Neural cell (in vitro differentiated cells): ENCODE results near the gene RAVER2. TPM values are rescaled to one million over a fixed set of nuclear protein-coding genes. Genes with fewer than 3 reads are reported as not detected.

Experiments used
- H2AFZ ChIP-seq: fragments of 200-600, 300-800 bp; sonication (generic), shearing (Covaris generic); 2 replicates; pipeline ENCODE4 v1.6.0; 2014; ENCODE audit warnings: low read depth, mild to moderate bottlenecking, antibody characterized with exemption, low read length, moderate library complexity
- H3F3A ChIP-seq: fragments of 200-600 bp; shearing (Covaris generic); 2 replicates; pipeline ENCODE4 v1.6.1; 2016; ENCODE audit warnings: mild to moderate bottlenecking, moderate library complexity, mixed read lengths, antibody characterized with exemption, low read length; ENCODE audit not compliant: insufficient read depth, poor library complexity, severe bottlenecking
- H3K27ac ChIP-seq: fragments of 200-600, 300-800 bp; sonication (generic), shearing (Covaris generic); 2 replicates; pipeline ENCODE4 v1.5.1; 2014; ENCODE audit warnings: mild to moderate bottlenecking, low read length, moderate library complexity
- H3K27me3 ChIP-seq: fragments of 300-800, 200-600 bp; sonication (generic), shearing (Covaris generic); 2 replicates; pipeline ENCODE4 v1.6.0; 2014; ENCODE audit warnings: mild to moderate bottlenecking, low read depth, low read length, moderate library complexity; ENCODE audit not compliant: insufficient read depth
- H3K36me3 ChIP-seq: fragments of 300-800, 200-600 bp; sonication (generic), shearing (Covaris generic); 2 replicates; pipeline ENCODE4 v1.5.1; 2014; ENCODE audit warnings: mild to moderate bottlenecking, antibody characterized with exemption, low read length, moderate library complexity; ENCODE audit not compliant: insufficient read depth
- H3K4me2 ChIP-seq: fragments of 300-800, 200-600 bp; sonication (generic), shearing (Covaris generic); 2 replicates; pipeline ENCODE4 v1.6.0; 2014; ENCODE audit warnings: mild to moderate bottlenecking, low read length
- H3K4me3 ChIP-seq: fragments of 300-800, 200-600 bp; sonication (generic), shearing (Covaris generic); 2 replicates; pipeline ENCODE4 v1.5.1; 2014; ENCODE audit warnings: mild to moderate bottlenecking, low read length, moderate library complexity
- H3K79me2 ChIP-seq: fragments of 200-600 bp; shearing (Covaris generic); replicated peaks from 2 replicates; pipeline ENCODE4 v1.6.0; 2014; ENCODE audit warnings: mild to moderate bottlenecking, low read length, moderate library complexity; ENCODE audit not compliant: insufficient read depth
- H3K9ac ChIP-seq: fragments of 300-800, 200-600 bp; sonication (generic), shearing (Covaris generic); 2 replicates; pipeline ENCODE4 v1.6.1; 2016; ENCODE audit warnings: mild to moderate bottlenecking, low read length, mixed read lengths
- H3K9me2 ChIP-seq: fragments of 200-600 bp; shearing (Covaris generic); 2 replicates; pipeline ENCODE4 v1.6.1; 2016; ENCODE audit warnings: mild to moderate bottlenecking, low read length, mixed read lengths; ENCODE audit not compliant: insufficient read depth
- H3K9me3 ChIP-seq: fragments of 200-600, 300-800 bp; sonication (generic), shearing (Covaris generic); 2 replicates; pipeline ENCODE4 v1.6.1; 2016; ENCODE audit warnings: mild to moderate bottlenecking, mixed run types, low read length, moderate library complexity, mixed read lengths
- H4K20me1 ChIP-seq: fragments of 200-600 bp; shearing (Covaris generic); 2 replicates; pipeline ENCODE4 v1.6.1; 2016; ENCODE audit warnings: mild to moderate bottlenecking, mixed run types; ENCODE audit not compliant: insufficient read depth
- EP300 ChIP-seq: fragments of 450-650 bp; conservative IDR thresholded peaks from 2 replicates; pipeline ENCODE4 v1.6.1; 2014; ENCODE audit warnings: antibody characterized with exemption, mild to moderate bottlenecking, moderate library complexity; ENCODE audit not compliant: poor library complexity, severe bottlenecking
- EZH2 ChIP-seq: fragments of 200-600, 300-800 bp; shearing (Covaris generic), sonication (generic); IDR thresholded peaks from 2 replicates; pipeline ENCODE4 v1.6.1; 2014; ENCODE audit warnings: antibody characterized with exemption, low read length, borderline replicate concordance, mild to moderate bottlenecking; ENCODE audit not compliant: insufficient read depth, poor library complexity, severe bottlenecking
- MXI1 ChIP-seq: fragments of 450-650 bp; conservative IDR thresholded peaks from 2 replicates; pipeline ENCODE4 v1.6.1; 2014; ENCODE audit warnings: antibody characterized with exemption, mild to moderate bottlenecking; ENCODE audit not compliant: poor library complexity, severe bottlenecking
- POLR2AphosphoS5 ChIP-seq: IDR thresholded peaks from 2 replicates; pipeline ENCODE4 v1.6.1; 2012
- RAD21 ChIP-seq: fragments of 450-650 bp; conservative IDR thresholded peaks from 2 replicates; pipeline ENCODE4 v1.6.1; 2014; ENCODE audit warnings: antibody characterized with exemption, mild to moderate bottlenecking, moderate library complexity
- REST ChIP-seq: IDR thresholded peaks from 2 replicates; pipeline ENCODE4 v1.6.1; 2012; ENCODE audit warnings: borderline replicate concordance
- SMC3 ChIP-seq: fragments of 450-650 bp; conservative IDR thresholded peaks from 2 replicates; pipeline ENCODE4 v1.6.1; 2014; ENCODE audit warnings: antibody characterized with exemption, mild to moderate bottlenecking, moderate library complexity; ENCODE audit not compliant: poor library complexity
- TAF1 ChIP-seq: IDR thresholded peaks from 2 replicates; pipeline ENCODE4 v1.6.1; 2012; ENCODE audit warnings: low read depth
- polyA plus RNA-seq: library from polyadenylated mRNA; depleted of rRNA; stranded (reverse); fragments of >200 nt; gene quantifications from 2 replicates; pipeline ENCODE4 v1.2.3, GENCODE V29; 2014
- TF ChIP-seq, protein P1 (sequence below): fragments of 450-650 bp; IDR thresholded peaks from 2 replicates; pipeline ENCODE4 v1.5.1; 2014; ENCODE audit warnings: antibody characterized with exemption, mild to moderate bottlenecking, moderate library complexity; ENCODE audit not compliant: poor library complexity, severe bottlenecking

Gene RAVER2
- polyA plus RNA-seq, 1 donor from 2014 or later, result 8.1 TPM

DNA sequence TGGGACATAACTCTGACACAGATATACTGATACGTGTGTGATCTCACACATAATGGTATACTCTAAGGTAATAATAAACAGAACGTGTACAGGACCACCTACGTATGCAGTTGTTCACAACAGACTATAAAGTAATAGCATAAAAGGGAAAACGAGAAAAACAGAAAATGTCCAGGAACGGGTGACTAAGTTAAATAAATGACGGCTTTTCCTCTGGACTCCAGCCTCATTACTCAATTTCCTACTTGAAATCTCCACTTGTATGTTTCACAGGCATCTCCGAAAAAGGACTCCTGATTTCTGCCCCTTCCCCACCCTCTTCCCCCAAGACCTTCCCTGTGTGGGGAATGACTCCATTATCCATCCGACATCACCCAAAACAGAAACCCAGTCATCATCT lies 126.4 kb downstream of the RAVER2 start:
- no peak overlapping the region for H3K4me2 ChIP-seq
- no peak for TF ChIP-seq POLR2AphosphoS5
- TF ChIP-seq REST, result no peak
- TF ChIP-seq EZH2, result no peak
- no peak for TF ChIP-seq RAD21
- TF ChIP-seq, protein P1, sequence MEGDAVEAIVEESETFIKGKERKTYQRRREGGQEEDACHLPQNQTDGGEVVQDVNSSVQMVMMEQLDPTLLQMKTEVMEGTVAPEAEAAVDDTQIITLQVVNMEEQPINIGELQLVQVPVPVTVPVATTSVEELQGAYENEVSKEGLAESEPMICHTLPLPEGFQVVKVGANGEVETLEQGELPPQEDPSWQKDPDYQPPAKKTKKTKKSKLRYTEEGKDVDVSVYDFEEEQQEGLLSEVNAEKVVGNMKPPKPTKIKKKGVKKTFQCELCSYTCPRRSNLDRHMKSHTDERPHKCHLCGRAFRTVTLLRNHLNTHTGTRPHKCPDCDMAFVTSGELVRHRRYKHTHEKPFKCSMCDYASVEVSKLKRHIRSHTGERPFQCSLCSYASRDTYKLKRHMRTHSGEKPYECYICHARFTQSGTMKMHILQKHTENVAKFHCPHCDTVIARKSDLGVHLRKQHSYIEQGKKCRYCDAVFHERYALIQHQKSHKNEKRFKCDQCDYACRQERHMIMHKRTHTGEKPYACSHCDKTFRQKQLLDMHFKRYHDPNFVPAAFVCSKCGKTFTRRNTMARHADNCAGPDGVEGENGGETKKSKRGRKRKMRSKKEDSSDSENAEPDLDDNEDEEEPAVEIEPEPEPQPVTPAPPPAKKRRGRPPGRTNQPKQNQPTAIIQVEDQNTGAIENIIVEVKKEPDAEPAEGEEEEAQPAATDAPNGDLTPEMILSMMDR, result no peak
- TF ChIP-seq SMC3, result no peak
- TF ChIP-seq MXI1, result no peak
- no peak for TF ChIP-seq TAF1
- TF ChIP-seq EP300, result no peak
- H3F3A ChIP-seq, result no peaks in the 10 kb centered on the region
- H3K79me2 ChIP-seq, result no peaks in the 10 kb centered on the region
- no peaks in the 10 kb centered on the region for H3K9me2 ChIP-seq
- H3K36me3 ChIP-seq, result no peaks in the 10 kb centered on the region
- H3K4me3 ChIP-seq, result no peak overlapping the region
- H4K20me1 ChIP-seq, result no peaks in the 10 kb centered on the region
- H3K27ac ChIP-seq, result no peak overlapping the region
- H3K27me3 ChIP-seq, result no peaks in the 10 kb centered on the region
- H3K9ac ChIP-seq, result no peak overlapping the region
- no peak overlapping the region for H2AFZ ChIP-seq
- H3K9me3 ChIP-seq, result no peaks in the 10 kb centered on the region

GRCh38 chr1:64872067-64872466 lies 127.2 kb downstream of the RAVER2 start:
- Histone ChIP-seq H3K9me3 (no peaks in the 10 kb centered on the region), H3K4me3 (no peak overlapping the region)

GRCh38 chr1:64873576-64873975 lies 128.7 kb downstream of the RAVER2 start:
- H2AFZ ChIP-seq, result no peak overlapping the region
- no peak overlapping the region for H3K4me3 ChIP-seq
- H3K4me2 ChIP-seq, result no peak overlapping the region
- H3K27me3 ChIP-seq, result no peaks in the 10 kb centered on the region
- H3K36me3 ChIP-seq, result no peaks in the 10 kb centered on the region
- no peaks in the 10 kb centered on the region for H4K20me1 ChIP-seq
- H3K9me2 ChIP-seq, result no peaks in the 10 kb centered on the region
- TF ChIP-seq SMC3 (no peak), MXI1 (no peak), RAD21 (no peak), EP300 (no peak), EZH2 (no peak)
- TF ChIP-seq, protein P1, result no peak
- H3K9ac ChIP-seq, result no peak overlapping the region
- no peaks in the 10 kb centered on the region for H3K9me3 ChIP-seq
- no peaks in the 10 kb centered on the region for H3K79me2 ChIP-seq
- H3F3A ChIP-seq, result no peaks in the 10 kb centered on the region
- no peak overlapping the region for H3K27ac ChIP-seq

More at GRCh38 chr1:64872067-64872466, 127.2 kb downstream of the RAVER2 start:
- Histone ChIP-seq H2AFZ (no peak overlapping the region), H3K36me3 (no peaks in the 10 kb centered on the region), H3K9me2 (no peaks in the 10 kb centered on the region), H3K27me3 (no peaks in the 10 kb centered on the region), H3K79me2 (no peaks in the 10 kb centered on the region), H3K9ac (no peak overlapping the region), H4K20me1 (no peaks in the 10 kb centered on the region), H3K27ac (no peak overlapping the region), H3K4me2 (no peak overlapping the region), H3F3A (no peaks in the 10 kb centered on the region)
- no peak for TF ChIP-seq SMC3
- TF ChIP-seq TAF1, result no peak
